Fibroblast of lung (primary cell): ENCODE data around the gene UBE2M. TPM values are rescaled to one million over a fixed set of nuclear protein-coding genes. Genes with fewer than 3 reads are reported as not detected.

Experiments
- DNase-seq, 2 donors: peaks; one replicate each; pipeline versions ENCODE4 v3.0.0 to v3.0.0-alpha.2; 2010; ENCODE audit warnings: low read depth in 2 of 2
- H2AFZ ChIP-seq: 2 replicates; pipeline ENCODE4 v1.5.1; 2012; ENCODE audit warnings: low read length, control low read depth, inconsistent platforms
- H3K27ac ChIP-seq: 2 replicates; pipeline ENCODE4 v1.5.1; 2011; ENCODE audit warnings: low read length, control low read depth; ENCODE audit not compliant: insufficient read depth
- H3K27me3 ChIP-seq: 2 replicates; pipeline ENCODE4 v1.5.1; 2011; ENCODE audit warnings: mild to moderate bottlenecking, low read length; ENCODE audit not compliant: control insufficient read depth, insufficient read depth
- H3K36me3 ChIP-seq: 2 replicates; pipeline ENCODE4 v1.5.1; 2011; ENCODE audit warnings: low read length; ENCODE audit not compliant: control insufficient read depth, insufficient read depth
- H3K4me1 ChIP-seq: 2 replicates; pipeline ENCODE4 v1.5.1; 2011; ENCODE audit warnings: low read length; ENCODE audit not compliant: control insufficient read depth, insufficient read depth; ENCODE audit errors: extremely low read depth
- H3K4me2 ChIP-seq: 2 replicates; pipeline ENCODE4 v1.5.1; 2011; ENCODE audit warnings: low read length, control low read depth; ENCODE audit not compliant: insufficient read depth; ENCODE audit errors: extremely low read depth
- H3K4me3 ChIP-seq, 4 experiments: fragments of 200-600 bp in 1 of 4; sonication (generic) in 1 of 4; replicated peaks in 1 of 4; 2 replicates each; pipeline ENCODE4 v1.5.1; 2011 to 2016; ENCODE audit warnings: low read length in 4 of 4, low read depth in 3 of 4, mild to moderate bottlenecking in 3 of 4, control low read depth in 2 of 4, inconsistent platforms in 1 of 4, mixed read lengths in 1 of 4; ENCODE audit not compliant: insufficient read depth in 1 of 4; ENCODE audit errors: control extremely low read depth in 1 of 4
- H3K79me2 ChIP-seq: 2 replicates; pipeline ENCODE4 v1.5.1; 2012; ENCODE audit warnings: mild to moderate bottlenecking, low read length, inconsistent platforms; ENCODE audit not compliant: control insufficient read depth, insufficient read depth
- H3K9ac ChIP-seq: 2 replicates; pipeline ENCODE4 v1.5.1; 2011; ENCODE audit warnings: mild to moderate bottlenecking, low read length, control low read depth; ENCODE audit not compliant: insufficient read depth
- H3K9me3 ChIP-seq: 2 replicates; pipeline ENCODE4 v1.5.1; 2012; ENCODE audit warnings: low read depth, low read length; ENCODE audit not compliant: control insufficient read depth, insufficient read depth
- H4K20me1 ChIP-seq: 2 replicates; pipeline ENCODE4 v1.5.1; 2011; ENCODE audit warnings: low read length; ENCODE audit not compliant: control insufficient read depth, insufficient read depth; ENCODE audit errors: extremely low read depth
- CTCF ChIP-seq, 2 donors: IDR thresholded peaks in 1 of 2; conservative IDR thresholded peaks in 1 of 2; 1 replicate in 1 of 2; 2 replicates in 1 of 2; pipeline ENCODE4 v1.5.1; 2011 to 2012; ENCODE audit warnings: low read length in 2 of 2, control low read depth in 1 of 2, inconsistent platforms in 1 of 2, low read depth in 1 of 2, mild to moderate bottlenecking in 1 of 2
- EZH2 ChIP-seq: IDR thresholded peaks from 2 replicates; pipeline ENCODE4 v1.5.1; 2012; ENCODE audit warnings: low read length, control low read depth, mild to moderate bottlenecking; ENCODE audit errors: missing control alignments
- polyA plus RNA-seq, 2 donors: library from polyadenylated mRNA; depleted of rRNA in 1 of 2; stranded (reverse) in 1 of 2; unstranded in 1 of 2; fragments of >200 nt; gene quantifications; 2 replicates each; pipeline ENCODE4 v1.2.1, GENCODE V29; 2011 to 2012; ENCODE audit warnings: missing spikeins in 1 of 2
- total RNA-seq: library from RNA; depleted of rRNA; stranded (reverse); fragments of >200 nt; gene quantifications from 2 replicates; pipeline ENCODE4 v1.2.1, GENCODE V29; 2014

Gene UBE2M
- total and polyA plus RNA-seq, 2 donors (not counting 1 experiment from before 2014, with no cell fraction given): 73.6 to 73.7 TPM

GRCh38 chr19:58538257-58539168 lies 19.9 kb downstream of the UBE2M start:
- peak; percentile 70 for TF ChIP-seq EZH2
- TF ChIP-seq CTCF (conservative IDR thresholded peaks at IDR 0.05 in 1 of 2, IDR thresholded peaks at IDR 0.05 in 1 of 2; ENCODE audit: low read depth in 1 of 2, low read length in 2 of 2): no peak
- H3K4me2 ChIP-seq: no peak overlapping the region

GRCh38 chr19:58536852-58537798 lies 21.3 kb downstream of the UBE2M start:
- Histone ChIP-seq H3K4me2 (no peak overlapping the region), H3K4me1 (no peaks in the 10 kb centered on the region), H3K4me3 (no peak overlapping the region), H3K9ac (no peak overlapping the region), H3K27ac (no peak overlapping the region), H2AFZ (no peak overlapping the region), H4K20me1 (no peaks in the 10 kb centered on the region), H3K79me2 (no peaks in the 10 kb centered on the region), H3K9me3 (no peaks in the 10 kb centered on the region), H3K27me3 (peaks cover 35% of the 10 kb centered on the region), H3K36me3 (no peaks in the 10 kb centered on the region)
- DNase-seq: no peak
- TF ChIP-seq EZH2 (no peak), CTCF (conservative IDR thresholded peaks at IDR 0.05 in 1 of 2, IDR thresholded peaks at IDR 0.05 in 1 of 2; ENCODE audit: low read depth in 1 of 2, low read length in 2 of 2) (no peak)

More at GRCh38 chr19:58538257-58539168, 19.9 kb downstream of the UBE2M start:
- DNase-seq: no peak
- Histone ChIP-seq H3K9me3 (no peaks in the 10 kb centered on the region), H2AFZ (no peak overlapping the region), H3K4me1 (no peaks in the 10 kb centered on the region), H3K27me3 (peaks cover 31% of the 10 kb centered on the region), H3K36me3 (no peaks in the 10 kb centered on the region), H3K9ac (no peak overlapping the region), H3K27ac (no peak overlapping the region), H4K20me1 (no peaks in the 10 kb centered on the region), H3K4me3 (no peak overlapping the region), H3K79me2 (no peaks in the 10 kb centered on the region)

- Histone ChIP-seq H3K9me3 (no peaks in the 10 kb centered on the region), H3K4me1 (no peaks in the 10 kb centered on the region), H3K9ac (no peak overlapping the region), H4K20me1 (no peaks in the 10 kb centered on the region), H3K4me3 (no peak overlapping the region), H3K27ac (no peak overlapping the region), H3K27me3 (peaks cover 45% of the 10 kb centered on the region), H2AFZ (no peak overlapping the region), H3K79me2 (no peaks in the 10 kb centered on the region), H3K36me3 (no peaks in the 10 kb centered on the region), H3K4me2 (no peak overlapping the region)
- TF ChIP-seq EZH2 (no peak), CTCF (conservative IDR thresholded peaks at IDR 0.05 in 1 of 2, IDR thresholded peaks at IDR 0.05 in 1 of 2; ENCODE audit: low read depth in 1 of 2, low read length in 2 of 2) (no peak)
- no peak for DNase-seq
Observed at GRCh38 chr19:58535857-58536256, 22.6 kb downstream of the UBE2M start.
